Prostate gland (tissue), 2 donors: ENCODE data around the gene ERMARD. TPM values are rescaled to one million over a fixed set of nuclear protein-coding genes. Genes with fewer than 3 reads are reported as not detected.

ENCODE experiments used
- DNase-seq: peaks from one replicate; pipeline ENCODE4 v3.0.0-alpha.2; 2019; ENCODE audit warnings: low spot score
- H3K27ac ChIP-seq, 2 donors: fragments of 200-600 bp; sonication (generic); 2 replicates each; pipeline ENCODE4 v1.5.1; 2017 to 2019
- H3K27me3 ChIP-seq: fragments of 200-600 bp; sonication (generic); replicated peaks from 2 replicates; pipeline ENCODE4 v1.5.1; 2019; ENCODE audit not compliant: insufficient read depth
- H3K36me3 ChIP-seq, 2 donors: fragments of 200-600 bp; sonication (generic); 1 replicate in 1 of 2; 2 replicates in 1 of 2; pipeline versions ENCODE4 v1.5.1 to v1.8.1; 2017 to 2019
- H3K4me1 ChIP-seq: fragments of 200-600 bp; sonication (generic); replicated peaks from 2 replicates; pipeline ENCODE4 v1.5.1; 2019
- H3K4me3 ChIP-seq, 2 donors: fragments of 200-600 bp; sonication (generic); 2 replicates each; pipeline ENCODE4 v1.5.1; 2017 to 2019
- H3K9me3 ChIP-seq: fragments of 200-600 bp; sonication (generic); 2 replicates; pipeline ENCODE4 v1.5.1; 2017
- POLR2A ChIP-seq: fragments of 450-650 bp; IDR thresholded peaks from one replicate; pipeline ENCODE4 v1.6.1; 2016; ENCODE audit warnings: antibody characterized with exemption, mild to moderate bottlenecking
- POLR2AphosphoS5 ChIP-seq: sonication (generic); formaldehyde crosslinking; IDR thresholded peaks from one replicate; pipeline ENCODE4 v1.6.1; 2017; ENCODE audit warnings: antibody characterized with exemption
- WGBS: methylation state at CpG from one replicate; pipeline ENCODE4 v1.1.5; 2018; 5-methylcytosine and 5-hydroxymethylcytosine counted together
- intact Hi-C: fragments of 100-400 bp; cut with DNase I; formaldehyde crosslinking; loops from one replicate; pipeline ENCODE4 v1.14.2; 2022
- total RNA-seq, 2 donors: library from RNA; depleted of rRNA; stranded (reverse); fragments of >200 nt; gene quantifications; one replicate each; pipeline ENCODE4 v1.1.0, GENCODE V29; 2016
- TF ChIP-seq, protein P1 (sequence below), 4 experiments: fragments of 200-600 bp in 2 of 4; fragments of 450-650 bp in 2 of 4; sonication (generic) in 2 of 4; IDR thresholded peaks; 1 replicate in 3 of 4; 2 replicates in 1 of 4; pipeline ENCODE4 v1.5.1; 2016 to 2019; ENCODE audit warnings: antibody characterized with exemption in 4 of 4, mild to moderate bottlenecking in 2 of 4, moderate library complexity in 2 of 4

ERMARD gene
- total RNA-seq, 2 donors from 2014 or later, result 23.7 to 33.2 TPM

- Histone ChIP-seq H3K36me3 (no peaks in the 10 kb centered on the region), H3K9me3 (no peaks in the 10 kb centered on the region), H3K27me3 (no peaks in the 10 kb centered on the region), H3K4me3 (no peak overlapping the region), H3K4me1 (no peaks in the 10 kb centered on the region), H3K27ac (no peak overlapping the region)
- DNase-seq, result no peak
- 90% methylated on average over 18 of the region's 18 CpGs for WGBS
- intact Hi-C loops, result no loop called here
- TF ChIP-seq, protein P1, sequence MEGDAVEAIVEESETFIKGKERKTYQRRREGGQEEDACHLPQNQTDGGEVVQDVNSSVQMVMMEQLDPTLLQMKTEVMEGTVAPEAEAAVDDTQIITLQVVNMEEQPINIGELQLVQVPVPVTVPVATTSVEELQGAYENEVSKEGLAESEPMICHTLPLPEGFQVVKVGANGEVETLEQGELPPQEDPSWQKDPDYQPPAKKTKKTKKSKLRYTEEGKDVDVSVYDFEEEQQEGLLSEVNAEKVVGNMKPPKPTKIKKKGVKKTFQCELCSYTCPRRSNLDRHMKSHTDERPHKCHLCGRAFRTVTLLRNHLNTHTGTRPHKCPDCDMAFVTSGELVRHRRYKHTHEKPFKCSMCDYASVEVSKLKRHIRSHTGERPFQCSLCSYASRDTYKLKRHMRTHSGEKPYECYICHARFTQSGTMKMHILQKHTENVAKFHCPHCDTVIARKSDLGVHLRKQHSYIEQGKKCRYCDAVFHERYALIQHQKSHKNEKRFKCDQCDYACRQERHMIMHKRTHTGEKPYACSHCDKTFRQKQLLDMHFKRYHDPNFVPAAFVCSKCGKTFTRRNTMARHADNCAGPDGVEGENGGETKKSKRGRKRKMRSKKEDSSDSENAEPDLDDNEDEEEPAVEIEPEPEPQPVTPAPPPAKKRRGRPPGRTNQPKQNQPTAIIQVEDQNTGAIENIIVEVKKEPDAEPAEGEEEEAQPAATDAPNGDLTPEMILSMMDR (IDR thresholded peaks at IDR 0.05), result no peak
- no peak for TF ChIP-seq POLR2A
- no peak for TF ChIP-seq POLR2AphosphoS5
Measured at GRCh38 chr6:169811521-169812256, 60.3 kb downstream of the ERMARD start.

GRCh38 chr6:169812257-169812644, 60.8 kb downstream of the ERMARD start:
- DNase-seq, result no peak
- no peak overlapping the region for H3K27ac ChIP-seq
- no peaks in the 10 kb centered on the region for H3K36me3 ChIP-seq
- TF ChIP-seq, protein P1 (IDR thresholded peaks at IDR 0.05), result no peak
- no peak for TF ChIP-seq POLR2A
- no peak for TF ChIP-seq POLR2AphosphoS5
- WGBS, result 91% methylated on average over 17 of the region's 17 CpGs
- H3K9me3 ChIP-seq, result no peaks in the 10 kb centered on the region
- H3K4me3 ChIP-seq, result no peak overlapping the region
- intact Hi-C loops, result no loop called here
- no peaks in the 10 kb centered on the region for H3K27me3 ChIP-seq
- H3K4me1 ChIP-seq, result no peaks in the 10 kb centered on the region

DNA sequence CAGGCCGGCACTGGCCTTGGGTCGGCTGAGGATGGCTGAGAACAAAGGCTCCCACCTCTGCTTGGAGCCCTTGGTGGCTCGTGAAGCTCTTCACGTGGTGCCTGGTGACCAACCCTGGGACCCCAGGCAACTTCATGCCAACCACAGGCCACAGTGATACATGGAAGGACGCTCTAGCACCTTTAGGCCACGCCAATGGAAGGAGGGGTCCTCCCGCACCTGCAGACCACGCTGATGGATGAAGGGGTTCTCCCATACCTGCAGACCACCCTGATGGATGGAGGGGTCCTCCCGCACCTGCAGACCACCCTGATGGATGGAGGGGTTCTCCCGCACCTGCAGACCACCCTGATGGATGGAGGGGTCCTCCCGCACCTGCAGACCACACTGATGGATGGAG, 62.5 kb downstream of the ERMARD start:
- DNase-seq, result no peak
- H3K36me3 ChIP-seq, result no peaks in the 10 kb centered on the region
- no peak overlapping the region for H3K4me3 ChIP-seq
- H3K27ac ChIP-seq, result no peak overlapping the region
- intact Hi-C loops, result no loop called here
- H3K4me1 ChIP-seq, result no peaks in the 10 kb centered on the region
- WGBS, result 90% methylated on average over 11 of the region's 11 CpGs
- no peaks in the 10 kb centered on the region for H3K9me3 ChIP-seq
- TF ChIP-seq, protein P1 (IDR thresholded peaks at IDR 0.05), result no peak
- no peak for TF ChIP-seq POLR2A
- TF ChIP-seq POLR2AphosphoS5, result no peak
- H3K27me3 ChIP-seq, result no peaks in the 10 kb centered on the region

- intact Hi-C loops, result no loop called here
- 93% methylated on average over 2 of the region's 2 CpGs for WGBS
- Histone ChIP-seq H3K36me3 (no peaks in the 10 kb centered on the region), H3K9me3 (no peaks in the 10 kb centered on the region), H3K27me3 (no peaks in the 10 kb centered on the region), H3K4me3 (no peak overlapping the region), H3K27ac (no peak overlapping the region), H3K4me1 (no peaks in the 10 kb centered on the region)
- TF ChIP-seq POLR2AphosphoS5, result no peak
- TF ChIP-seq POLR2A, result no peak
- TF ChIP-seq, protein P1 (IDR thresholded peaks at IDR 0.05), result no peak
- DNase-seq, result no peak
Measured at GRCh38 chr6:169816054-169816453, 64.6 kb downstream of the ERMARD start.

GRCh38 chr6:169816975-169817374, 65.6 kb downstream of the ERMARD start:
- no peaks in the 10 kb centered on the region for H3K36me3 ChIP-seq
- no peaks in the 10 kb centered on the region for H3K27me3 ChIP-seq
- intact Hi-C loops, result no loop called here
- no peak overlapping the region for H3K4me3 ChIP-seq
- H3K4me1 ChIP-seq, result no peaks in the 10 kb centered on the region
- H3K9me3 ChIP-seq, result no peaks in the 10 kb centered on the region
- TF ChIP-seq POLR2AphosphoS5 (no peak), POLR2A (no peak)
- TF ChIP-seq, protein P1 (IDR thresholded peaks at IDR 0.05), result no peak
- no peak overlapping the region for H3K27ac ChIP-seq
- 78% methylated on average over 3 of the region's 3 CpGs for WGBS
- no peak for DNase-seq
